Stomach smooth muscle (tissue), 2 donors: Measurements from ENCODE around the gene PBX2.
"Not testable (repeated sequence)": the region's sequence is repeated elsewhere in the genome, so short reads cannot be mapped to it uniquely, and the experiment has no call there.

ENCODE experiments used
- H3K27ac ChIP-seq: one replicate; pipeline ENCODE4 v1.7.0; 2013; ENCODE audit warnings: mild to moderate bottlenecking, low read length, inconsistent platforms
- H3K27me3 ChIP-seq, 2 donors: one replicate each; pipeline ENCODE4 v1.7.0; 2013; ENCODE audit warnings: low read length in 2 of 2; ENCODE audit not compliant: insufficient read depth in 2 of 2, control insufficient read depth in 1 of 2
- H3K36me3 ChIP-seq, 2 donors: one replicate each; pipeline ENCODE4 v1.7.0; 2013; ENCODE audit warnings: low read length in 2 of 2; ENCODE audit not compliant: control insufficient read depth in 2 of 2, insufficient read depth in 2 of 2
- H3K4me1 ChIP-seq: one replicate; pipeline ENCODE4 v1.7.0; 2013; ENCODE audit warnings: low read length; ENCODE audit not compliant: control insufficient read depth, insufficient read depth
- H3K4me3 ChIP-seq, 2 donors: one replicate each; pipeline ENCODE4 v1.7.0; 2013; ENCODE audit warnings: low read length in 2 of 2
- H3K9ac ChIP-seq, 2 donors: one replicate each; pipeline ENCODE4 v1.7.0; 2013; ENCODE audit warnings: low read length in 2 of 2, mild to moderate bottlenecking in 1 of 2
- H3K9me3 ChIP-seq, 2 donors: one replicate each; pipeline ENCODE4 v1.7.0; 2013; ENCODE audit warnings: low read length in 2 of 2; ENCODE audit not compliant: control insufficient read depth in 2 of 2
- donor health status: healthy.
- donor health status: Pancreatic carcinoma.

Gene PBX2

GRCh38 chr6:32202186-32202585 is 12.2 kb upstream of the PBX2 start:
- peaks cover 1% of the 10 kb centered on the region for H3K4me1 ChIP-seq
- H3K27ac ChIP-seq = no peak overlapping the region
- no peak overlapping the region for H3K4me3 ChIP-seq
- H3K9ac ChIP-seq = no peak overlapping the region
- H3K9me3 ChIP-seq = no peaks in the 10 kb centered on the region
- peaks cover 4 to 12% of the 10 kb centered on the region in 2 donors for H3K27me3 ChIP-seq
- H3K36me3 ChIP-seq = no peaks in the 10 kb centered on the region

GRCh38 chr6:32200711-32201475 is 10.9 kb upstream of the PBX2 start:
- Histone ChIP-seq H3K27me3 (peaks cover 4 to 12% of the 10 kb centered on the region in 2 donors), H3K9ac (no peak overlapping the region), H3K27ac (no peak overlapping the region), H3K36me3 (no peaks in the 10 kb centered on the region), H3K4me3 (no peak overlapping the region), H3K4me1 (peaks cover 13% of the 10 kb centered on the region), H3K9me3 (no peaks in the 10 kb centered on the region)

- peaks cover 25% of the 10 kb centered on the region for H3K4me1 ChIP-seq
- H3K27ac ChIP-seq = no peak overlapping the region
- peaks cover 4 to 12% of the 10 kb centered on the region in 2 donors for H3K27me3 ChIP-seq
- H3K9me3 ChIP-seq = no peaks in the 10 kb centered on the region
- H3K9ac ChIP-seq = no peak overlapping the region
- no peaks in the 10 kb centered on the region for H3K36me3 ChIP-seq
- H3K4me3 ChIP-seq = no peak overlapping the region
Observed at GRCh38 chr6:32198866-32199265, 8.9 kb upstream of the PBX2 start.

GRCh38 chr6:32198345-32198696 is 8.3 kb upstream of the PBX2 start:
- H3K9ac ChIP-seq = no peak overlapping the region
- no peak overlapping the region for H3K27ac ChIP-seq
- peaks cover 4 to 9% of the 10 kb centered on the region in 2 donors for H3K27me3 ChIP-seq
- no peaks in the 10 kb centered on the region for H3K36me3 ChIP-seq
- H3K4me1 ChIP-seq = peaks cover 25% of the 10 kb centered on the region
- no peaks in the 10 kb centered on the region for H3K9me3 ChIP-seq
- H3K4me3 ChIP-seq = no peak overlapping the region

GRCh38 chr6:32196682-32197616 is 6.9 kb upstream of the PBX2 start:
- Histone ChIP-seq H3K27ac (peak overlapping the region; percentile 100), H3K4me1 (peaks cover 27% of the 10 kb centered on the region), H3K9ac (peak overlapping the region; percentile 100), H3K36me3 (no peaks in the 10 kb centered on the region), H3K4me3 (peak overlapping the region; percentile 92 to 97), H3K9me3 (no peaks in the 10 kb centered on the region), H3K27me3 (peaks cover 4 to 6% of the 10 kb centered on the region in 2 donors)

GRCh38 chr6:32195902-32196681 is 6.1 kb upstream of the PBX2 start:
- Histone ChIP-seq H3K27me3 (peaks cover 0 to under 1% of the 10 kb centered on the region in 2 donors), H3K9ac (peak overlapping the region; percentile 100), H3K4me1 (peaks cover 35% of the 10 kb centered on the region), H3K4me3 (peak overlapping the region; percentile 92 to 97), H3K27ac (peak overlapping the region; percentile 100), H3K36me3 (no peaks in the 10 kb centered on the region), H3K9me3 (no peaks in the 10 kb centered on the region)

GRCh38 chr6:32195652-32195901 is 5.6 kb upstream of the PBX2 start:
- Histone ChIP-seq H3K27ac (peak overlapping the region; percentile 100), H3K27me3 (no peaks in the 10 kb centered on the region), H3K4me1 (peaks cover 40% of the 10 kb centered on the region), H3K4me3 (peak overlapping the region in 1 of 2 donors; percentile 97), H3K36me3 (no peaks in the 10 kb centered on the region), H3K9me3 (no peaks in the 10 kb centered on the region), H3K9ac (no peak overlapping the region)

- peak overlapping the region; percentile 69 to 70 for H3K9ac ChIP-seq
- no peaks in the 10 kb centered on the region for H3K27me3 ChIP-seq
- H3K27ac ChIP-seq = peak overlapping the region; percentile 95
- H3K36me3 ChIP-seq = no peaks in the 10 kb centered on the region
- peaks cover 44% of the 10 kb centered on the region for H3K4me1 ChIP-seq
- H3K4me3 ChIP-seq = peak overlapping the region; percentile 70 to 97
- no peaks in the 10 kb centered on the region for H3K9me3 ChIP-seq
Observed at GRCh38 chr6:32194825-32195651, 5.0 kb upstream of the PBX2 start.

- peaks cover 44% of the 10 kb centered on the region for H3K4me1 ChIP-seq
- H3K9me3 ChIP-seq = no peaks in the 10 kb centered on the region
- peak overlapping the region; percentile 21 to 69 for H3K9ac ChIP-seq
- peak overlapping the region; percentile 95 for H3K27ac ChIP-seq
- no peak overlapping the region for H3K4me3 ChIP-seq
- no peaks in the 10 kb centered on the region for H3K36me3 ChIP-seq
- no peaks in the 10 kb centered on the region for H3K27me3 ChIP-seq
Observed at GRCh38 chr6:32194388-32194787, 4.4 kb upstream of the PBX2 start.

GRCh38 chr6:32193096-32193495 is 3.1 kb upstream of the PBX2 start:
- Histone ChIP-seq H3K27ac (peak overlapping the region; percentile 31), H3K4me3 (peak overlapping the region in 1 of 2 donors; percentile 15), H3K4me1 (peaks cover 55% of the 10 kb centered on the region)
- not testable (repeated sequence) for H3K9me3 ChIP-seq, H3K27me3 ChIP-seq, H3K9ac ChIP-seq, H3K36me3 ChIP-seq
